KMS-11 (cell line): ENCODE measurements around the gene SHROOM2.

ENCODE experiments used
- H2AFZ ChIP-seq: fragments of 200-600 bp; sonication (generic); 2 replicates; pipeline ENCODE4 v1.6.1; 2016; ENCODE audit warnings: antibody characterized with exemption, mixed run types, low read depth
- H3K27ac ChIP-seq: fragments of 200-600 bp; sonication (generic); 2 replicates; pipeline ENCODE4 v1.6.1; 2016; ENCODE audit warnings: mild to moderate bottlenecking, mixed run types
- H3K27me3 ChIP-seq: fragments of 200-600 bp; sonication (generic); 2 replicates; pipeline ENCODE4 v1.6.1; 2017; ENCODE audit warnings: mild to moderate bottlenecking, low read depth, mixed run types, moderate library complexity; ENCODE audit not compliant: insufficient read depth
- H3K36me3 ChIP-seq: fragments of 200-600 bp; sonication (generic); 2 replicates; pipeline ENCODE4 v1.6.1; 2017; ENCODE audit warnings: mild to moderate bottlenecking, mixed run types; ENCODE audit not compliant: insufficient read depth
- H3K4me1 ChIP-seq: fragments of 200-600 bp; sonication (generic); 2 replicates; pipeline ENCODE4 v1.6.1; 2016; ENCODE audit warnings: mild to moderate bottlenecking, low read depth, mixed run types; ENCODE audit not compliant: poor library complexity, severe bottlenecking
- H3K4me2 ChIP-seq: fragments of 200-600 bp; sonication (generic); 2 replicates; pipeline ENCODE4 v1.7.0; 2016; ENCODE audit warnings: mild to moderate bottlenecking, mixed run types
- H3K4me3 ChIP-seq: fragments of 200-600 bp; sonication (generic); IDR thresholded peaks from 2 replicates; pipeline ENCODE4 v1.6.1; 2017; ENCODE audit warnings: low read depth, low read length, mixed read lengths; ENCODE audit not compliant: insufficient read depth
- H3K79me2 ChIP-seq: fragments of 200-600 bp; sonication (generic); 2 replicates; pipeline ENCODE4 v1.6.1; 2016; ENCODE audit warnings: low read depth, mixed run types; ENCODE audit not compliant: insufficient read depth
- H3K9ac ChIP-seq: fragments of 200-600 bp; sonication (generic); 2 replicates; pipeline ENCODE4 v1.6.1; 2016; ENCODE audit warnings: mild to moderate bottlenecking, mixed run types
- H4K20me1 ChIP-seq: fragments of 200-600 bp; sonication (generic); 2 replicates; pipeline ENCODE4 v1.6.1; 2016; ENCODE audit warnings: mild to moderate bottlenecking, mixed run types; ENCODE audit not compliant: insufficient read depth
- TF ChIP-seq, protein P1 (sequence below): fragments of 200-600 bp; sonication (generic); conservative IDR thresholded peaks from 2 replicates; pipeline ENCODE4 v1.6.1; 2017; ENCODE audit warnings: low read depth, mild to moderate bottlenecking, antibody characterized with exemption, low read length, moderate library complexity, mixed read lengths

The SHROOM2 gene

DNA sequence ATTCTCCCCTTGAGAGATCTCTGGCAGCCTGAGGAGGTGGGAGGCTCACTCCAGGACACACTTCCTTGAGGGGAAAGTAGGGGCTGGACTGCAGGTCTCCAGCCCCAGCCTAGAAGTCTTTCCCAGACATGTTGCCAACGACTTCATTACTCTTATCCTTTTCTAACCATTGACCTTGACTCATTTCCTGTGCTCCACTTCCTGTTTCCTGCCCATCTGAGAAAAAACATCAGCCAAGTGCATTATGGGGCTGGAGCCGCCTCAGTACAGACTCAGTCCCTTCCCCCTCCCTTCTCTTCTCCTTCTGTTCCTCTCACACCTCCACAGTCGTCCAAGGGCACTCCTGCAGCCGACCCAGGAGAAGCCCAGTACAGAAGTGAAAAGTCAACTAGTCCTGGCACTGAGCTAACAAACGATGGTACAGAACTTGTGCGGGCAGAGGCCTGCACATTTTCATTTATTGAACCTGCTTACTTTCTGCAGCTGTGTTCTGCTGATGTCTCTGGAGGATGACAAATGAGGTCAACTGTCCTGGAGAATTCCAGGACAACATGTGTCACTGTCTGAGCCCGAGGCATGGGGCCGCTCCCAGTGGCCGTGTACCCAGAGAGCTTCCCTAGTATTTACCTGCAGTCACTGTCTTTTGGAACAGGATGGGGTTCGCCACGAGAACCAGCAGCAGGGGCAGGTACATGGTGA lies 40.7 kb upstream of the SHROOM2 start:
- Histone ChIP-seq H4K20me1 (no peaks in the 10 kb centered on the region), H2AFZ (no peak overlapping the region; the same call in 1 of the 2 replicates), H3K27me3 (no peaks in the 10 kb centered on the region), H3K4me3 (no peak overlapping the region), H3K9ac (no peak overlapping the region), H3K4me1 (no peaks in the 10 kb centered on the region), H3K79me2 (no peaks in the 10 kb centered on the region), H3K4me2 (no peak overlapping the region), H3K27ac (no peak overlapping the region), H3K36me3 (no peaks in the 10 kb centered on the region)
- TF ChIP-seq, protein P1, sequence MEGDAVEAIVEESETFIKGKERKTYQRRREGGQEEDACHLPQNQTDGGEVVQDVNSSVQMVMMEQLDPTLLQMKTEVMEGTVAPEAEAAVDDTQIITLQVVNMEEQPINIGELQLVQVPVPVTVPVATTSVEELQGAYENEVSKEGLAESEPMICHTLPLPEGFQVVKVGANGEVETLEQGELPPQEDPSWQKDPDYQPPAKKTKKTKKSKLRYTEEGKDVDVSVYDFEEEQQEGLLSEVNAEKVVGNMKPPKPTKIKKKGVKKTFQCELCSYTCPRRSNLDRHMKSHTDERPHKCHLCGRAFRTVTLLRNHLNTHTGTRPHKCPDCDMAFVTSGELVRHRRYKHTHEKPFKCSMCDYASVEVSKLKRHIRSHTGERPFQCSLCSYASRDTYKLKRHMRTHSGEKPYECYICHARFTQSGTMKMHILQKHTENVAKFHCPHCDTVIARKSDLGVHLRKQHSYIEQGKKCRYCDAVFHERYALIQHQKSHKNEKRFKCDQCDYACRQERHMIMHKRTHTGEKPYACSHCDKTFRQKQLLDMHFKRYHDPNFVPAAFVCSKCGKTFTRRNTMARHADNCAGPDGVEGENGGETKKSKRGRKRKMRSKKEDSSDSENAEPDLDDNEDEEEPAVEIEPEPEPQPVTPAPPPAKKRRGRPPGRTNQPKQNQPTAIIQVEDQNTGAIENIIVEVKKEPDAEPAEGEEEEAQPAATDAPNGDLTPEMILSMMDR: no peak

DNA sequence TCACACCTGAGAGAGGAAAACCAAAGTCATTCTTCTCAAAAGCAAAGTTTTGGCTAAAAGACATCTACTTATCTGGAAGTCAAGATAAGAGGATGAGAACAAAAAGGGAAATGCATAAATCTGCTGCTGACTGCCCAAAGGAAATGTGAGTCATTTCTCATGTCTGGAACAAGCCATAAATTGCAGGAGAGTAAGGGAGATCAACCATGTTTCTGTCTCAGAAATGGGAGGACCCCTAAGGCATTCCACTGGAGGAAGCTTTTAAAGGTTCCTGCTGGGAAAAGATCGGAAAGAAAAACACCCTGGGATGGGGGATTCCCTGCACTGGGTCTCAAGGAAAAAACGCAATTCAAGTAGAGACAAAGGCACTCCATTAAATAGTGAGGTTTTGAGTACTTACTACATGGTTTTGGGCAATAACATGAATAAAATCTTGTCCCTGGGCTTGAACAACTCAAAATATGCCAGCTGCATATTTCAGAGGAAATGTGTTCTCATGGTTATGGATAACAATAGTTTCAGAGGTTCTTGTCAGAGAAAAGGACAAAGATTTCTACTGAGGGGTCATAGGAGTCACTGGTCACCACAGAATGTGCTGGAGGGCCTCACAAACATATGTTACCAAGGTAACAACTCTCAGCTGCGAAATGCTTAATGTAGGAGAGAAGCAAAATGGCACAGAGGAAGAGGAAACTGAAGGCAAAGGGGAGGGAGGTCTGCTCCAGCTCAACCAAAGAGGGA lies 39.9 kb upstream of the SHROOM2 start:
- no peaks in the 10 kb centered on the region for H3K4me1 ChIP-seq
- TF ChIP-seq, protein P1: no peak
- no peak overlapping the region for H3K27ac ChIP-seq
- no peaks in the 10 kb centered on the region for H4K20me1 ChIP-seq
- no peak overlapping the region for H3K9ac ChIP-seq
- no peak overlapping the region for H2AFZ ChIP-seq
- H3K36me3 ChIP-seq: no peaks in the 10 kb centered on the region
- H3K4me3 ChIP-seq: no peak overlapping the region
- H3K79me2 ChIP-seq: no peaks in the 10 kb centered on the region
- H3K4me2 ChIP-seq: no peak overlapping the region
- no peaks in the 10 kb centered on the region for H3K27me3 ChIP-seq

DNA sequence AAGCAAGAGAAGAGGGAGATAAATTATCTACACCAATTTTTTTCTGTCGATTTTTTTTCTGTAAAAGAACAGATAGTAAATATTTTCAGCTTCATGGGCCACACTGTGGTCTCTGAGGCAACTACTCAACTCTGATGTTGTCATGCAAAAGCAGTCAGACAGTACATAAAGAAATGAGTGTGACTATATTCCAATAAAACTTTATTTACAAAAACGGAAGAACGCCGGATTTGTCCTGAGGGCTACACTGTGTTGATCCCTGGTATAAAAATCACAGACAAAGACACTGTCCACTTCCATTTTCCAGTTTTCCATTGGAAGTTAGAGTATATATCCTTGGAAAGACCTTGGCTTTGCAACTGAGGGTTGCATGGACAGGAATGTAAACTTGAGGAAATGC lies 38.6 kb upstream of the SHROOM2 start:
- Histone ChIP-seq H3K4me1 (no peaks in the 10 kb centered on the region), H3K27ac (no peak overlapping the region), H3K4me3 (no peak overlapping the region), H3K9ac (no peak overlapping the region), H2AFZ (no peak overlapping the region), H3K4me2 (no peak overlapping the region), H3K27me3 (no peaks in the 10 kb centered on the region), H4K20me1 (no peaks in the 10 kb centered on the region), H3K36me3 (no peaks in the 10 kb centered on the region), H3K79me2 (no peaks in the 10 kb centered on the region)
- TF ChIP-seq, protein P1: no peak

DNA sequence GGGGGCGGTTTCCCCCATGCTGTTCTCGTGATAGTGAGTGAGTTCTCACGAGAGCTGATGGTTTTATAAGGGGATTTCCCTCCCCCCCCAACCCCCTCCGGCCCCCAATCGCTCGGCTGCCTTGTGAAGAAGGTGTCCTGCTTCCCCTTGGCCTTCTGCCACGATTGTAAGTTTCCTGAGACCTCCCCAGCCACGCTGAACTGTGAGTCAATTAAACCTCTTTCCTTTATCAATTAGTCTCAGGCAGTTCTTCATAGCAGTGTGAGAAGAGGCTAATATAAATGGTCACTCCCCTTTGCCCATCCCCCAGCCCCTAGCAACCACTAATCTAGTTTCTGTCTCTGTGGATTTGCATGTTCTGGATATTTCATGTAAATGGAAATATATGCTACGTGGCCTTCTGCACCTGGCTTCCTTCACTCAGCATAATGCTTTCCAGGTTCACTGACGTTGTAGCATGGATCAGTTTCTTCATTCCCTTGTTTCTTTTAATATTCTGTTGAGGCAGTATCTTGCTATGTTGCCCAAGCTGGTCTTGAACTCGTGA lies 37.0 kb upstream of the SHROOM2 start:
- no peak overlapping the region for H3K27ac ChIP-seq
- no peak overlapping the region for H2AFZ ChIP-seq
- H3K27me3 ChIP-seq: no peaks in the 10 kb centered on the region
- no peaks in the 10 kb centered on the region for H4K20me1 ChIP-seq
- no peaks in the 10 kb centered on the region for H3K36me3 ChIP-seq
- H3K9ac ChIP-seq: no peak overlapping the region
- H3K4me1 ChIP-seq: no peaks in the 10 kb centered on the region
- TF ChIP-seq, protein P1: no peak
- no peak overlapping the region for H3K4me3 ChIP-seq
- no peaks in the 10 kb centered on the region for H3K79me2 ChIP-seq
- H3K4me2 ChIP-seq: no peak overlapping the region
